K562 (cell line): Measurements from ENCODE around the gene ADORA3. TPM values are rescaled to one million over a fixed set of nuclear protein-coding genes. Genes with fewer than 3 reads are reported as not detected.

Experiments
- ARID3B ChIP-seq: fragments of 250-450 bp; sonication (Bioruptor Pico); IDR thresholded peaks from 2 replicates; pipeline ENCODE4 v1.4.0; 2020; ENCODE audit warnings: borderline replicate concordance
- CHCHD3 ChIP-seq: fragments of 250-450 bp; sonication (Bioruptor Pico); IDR thresholded peaks from 2 replicates; pipeline ENCODE4 v2.1.2; 2022; ENCODE audit warnings: mild to moderate bottlenecking
- FOXA1 ChIP-seq: fragments of 450-650 bp; IDR thresholded peaks from 2 replicates; pipeline ENCODE4 v1.6.1; 2016; ENCODE audit warnings: mild to moderate bottlenecking, borderline replicate concordance
- GATAD2A ChIP-seq: fragments of 450-650 bp; IDR thresholded peaks from 2 replicates; pipeline ENCODE4 v1.6.1; 2017
- IRF9 ChIP-seq: fragments of 450-650 bp; IDR thresholded peaks from 2 replicates; pipeline ENCODE4 v1.6.1; 2016; ENCODE audit warnings: missing biosample characterization, missing genetic modification characterization
- KDM5B ChIP-seq: fragments of 200-600 bp; sonication (generic); IDR thresholded peaks from 2 replicates; pipeline ENCODE4 v1.6.1; 2012; ENCODE audit warnings: low read depth, mild to moderate bottlenecking, moderate library complexity, low read length, control low read depth, inconsistent platforms; ENCODE audit not compliant: insufficient replicate concordance
- MTA2 ChIP-seq: fragments of 450-650 bp; IDR thresholded peaks from 2 replicates; pipeline ENCODE4 v1.6.1; 2016; ENCODE audit warnings: low read depth
- MXD1 ChIP-seq: fragments of 250-450 bp; sonication (Bioruptor Pico); IDR thresholded peaks from 2 replicates; pipeline ENCODE4 v1.8.0; 2021; ENCODE audit warnings: borderline replicate concordance, mild to moderate bottlenecking, moderate library complexity; ENCODE audit not compliant: poor library complexity, severe bottlenecking
- NFE2 ChIP-seq: IDR thresholded peaks from 2 replicates; pipeline ENCODE4 v1.6.1; 2014; ENCODE audit warnings: antibody characterized with exemption, low read depth
- NRF1 ChIP-seq, 2 experiments: fragments of 450-650 bp; IDR thresholded peaks in 1 of 2; conservative IDR thresholded peaks in 1 of 2; 2 replicates each; pipeline ENCODE4 v1.6.1; 2014; ENCODE audit warnings: mild to moderate bottlenecking in 2 of 2
- POLR2A ChIP-seq: fragments of 450-650 bp; conservative IDR thresholded peaks from 2 replicates; pipeline ENCODE4 v1.6.1; 2016
- PTRF ChIP-seq: fragments of 450-650 bp; IDR thresholded peaks from 2 replicates; pipeline ENCODE4 v1.6.1; 2016; ENCODE audit warnings: mild to moderate bottlenecking, missing genetic modification characterization, missing compliant biosample characterization
- PURB ChIP-seq: sonication (generic); formaldehyde crosslinking; IDR thresholded peaks from 2 replicates; pipeline ENCODE4 v1.9.0; 2021; ENCODE audit warnings: low read depth, mild to moderate bottlenecking, missing genetic modification reagents
- TEAD1 ChIP-seq, 2 experiments: fragments of 450-650 bp in 1 of 2; sonication (generic) in 1 of 2; formaldehyde crosslinking; IDR thresholded peaks; 2 replicates each; pipeline versions ENCODE4 v1.4.0 to v1.8.0; 2020 to 2022; ENCODE audit warnings: mild to moderate bottlenecking in 2 of 2, missing genetic modification reagents in 1 of 2
- U2AF2 ChIP-seq: fragments of 200-400 bp; formaldehyde crosslinking; optimal IDR thresholded peaks from 2 replicates; pipeline ENCODE3; 2017; ENCODE audit warnings: low read depth, mild to moderate bottlenecking, low read length
- ZBTB34 ChIP-seq: fragments of 250-450 bp; sonication (Bioruptor Pico); IDR thresholded peaks from 2 replicates; pipeline ENCODE4 v1.8.0; 2021; ENCODE audit warnings: mild to moderate bottlenecking, moderate library complexity
- ZBTB49 ChIP-seq: sonication (generic); formaldehyde crosslinking; IDR thresholded peaks from 2 replicates; pipeline ENCODE4 v1.8.0; 2022; ENCODE audit warnings: missing genetic modification reagents, mild to moderate bottlenecking, borderline replicate concordance
- ZFP36 ChIP-seq: fragments of 150-350 bp; IDR thresholded peaks from 2 replicates; pipeline ENCODE4 v1.6.1; 2018; ENCODE audit warnings: low read length, low read depth; ENCODE audit not compliant: partially characterized antibody
- ZNF280A ChIP-seq: fragments of 450-650 bp; IDR thresholded peaks from 2 replicates; pipeline ENCODE4 v1.6.1; 2018; ENCODE audit warnings: mild to moderate bottlenecking, low read depth; ENCODE audit not compliant: partially characterized antibody
- polyA plus RNA-seq, 8 experiments: library from polyadenylated mRNA; depleted of rRNA in 4 of 8; stranded (reverse) in 5 of 8; unstranded in 3 of 8; fragments of >200 nt; fragmentation: Nextera tagmentation in 2 of 8; fragmentation: Illumina TruSeq in 1 of 8; extraction: Ambion mirVana in 2 of 8; extraction: Trizol in 1 of 8; gene quantifications; 2 replicates each; pipeline versions ENCODE4 v1.2.1 to v1.2.3, GENCODE V29; 2011 to 2014; ENCODE audit warnings: inconsistent platforms in 1 of 8, missing spikeins in 1 of 8
- total RNA-seq, 7 experiments: library from RNA; depleted of rRNA in 6 of 7; stranded (reverse); fragments of >200 nt in 6 of 7; fragmentation: Illumina TruSeq in 2 of 7; extraction: Trizol in 2 of 7; gene quantifications; 2 replicates each; pipeline versions ENCODE4 v1.2.1 to v1.2.3, GENCODE V29; 2011 to 2021; ENCODE audit warnings: low replicate concordance in 1 of 7

The ADORA3 gene
- total and polyA plus RNA-seq, 9 of the 15 experiments (the other 6 are each of a cell fraction or from before 2014, with no cell fraction given): 0.09 to 0.35 (median 0.16) TPM; not detected in 3

- TF ChIP-seq KDM5B (no peak), ZNF280A (no peak), ZBTB34 (CRISPR knock-in tag) (no peak), NRF1 (conservative IDR thresholded peaks at IDR 0.05 in 1 of 2, IDR thresholded peaks at IDR 0.05 in 1 of 2) (no peak), PTRF (tag) (no peak), U2AF2 (no peak), POLR2A (no peak), NFE2 (no peak), GATAD2A (no peak), MXD1 (CRISPR knock-in tag) (no peak), MTA2 (no peak), ZBTB49 (no peak), PURB (no peak), IRF9 (tag) (no peak), FOXA1 (no peak), TEAD1 (CRISPR knock-in tag; IDR thresholded peaks at IDR 0.05) (no peak), ARID3B (CRISPR knock-in tag) (no peak), ZFP36 (peak; percentile 24), CHCHD3 (no peak)
Measured at GRCh38 chr1:111481387-111482221, 21.8 kb downstream of the ADORA3 start (continued).
